NT2/D1 (cell line): ENCODE data around the gene SFXN5.

Experiments
- SUZ12 ChIP-seq: IDR thresholded peaks from 2 replicates; pipeline ENCODE4 v1.6.1; 2011; ENCODE audit not compliant: insufficient read length, insufficient read depth; ENCODE audit errors: extremely low read depth
- YY1 ChIP-seq: IDR thresholded peaks from 2 replicates; pipeline ENCODE4 v1.6.1; 2011; ENCODE audit not compliant: insufficient read length, insufficient read depth
- ZNF274 ChIP-seq: IDR thresholded peaks from 2 replicates; pipeline ENCODE4 v1.6.1; 2011; ENCODE audit warnings: mild to moderate bottlenecking, low read depth, low read length

DNA sequence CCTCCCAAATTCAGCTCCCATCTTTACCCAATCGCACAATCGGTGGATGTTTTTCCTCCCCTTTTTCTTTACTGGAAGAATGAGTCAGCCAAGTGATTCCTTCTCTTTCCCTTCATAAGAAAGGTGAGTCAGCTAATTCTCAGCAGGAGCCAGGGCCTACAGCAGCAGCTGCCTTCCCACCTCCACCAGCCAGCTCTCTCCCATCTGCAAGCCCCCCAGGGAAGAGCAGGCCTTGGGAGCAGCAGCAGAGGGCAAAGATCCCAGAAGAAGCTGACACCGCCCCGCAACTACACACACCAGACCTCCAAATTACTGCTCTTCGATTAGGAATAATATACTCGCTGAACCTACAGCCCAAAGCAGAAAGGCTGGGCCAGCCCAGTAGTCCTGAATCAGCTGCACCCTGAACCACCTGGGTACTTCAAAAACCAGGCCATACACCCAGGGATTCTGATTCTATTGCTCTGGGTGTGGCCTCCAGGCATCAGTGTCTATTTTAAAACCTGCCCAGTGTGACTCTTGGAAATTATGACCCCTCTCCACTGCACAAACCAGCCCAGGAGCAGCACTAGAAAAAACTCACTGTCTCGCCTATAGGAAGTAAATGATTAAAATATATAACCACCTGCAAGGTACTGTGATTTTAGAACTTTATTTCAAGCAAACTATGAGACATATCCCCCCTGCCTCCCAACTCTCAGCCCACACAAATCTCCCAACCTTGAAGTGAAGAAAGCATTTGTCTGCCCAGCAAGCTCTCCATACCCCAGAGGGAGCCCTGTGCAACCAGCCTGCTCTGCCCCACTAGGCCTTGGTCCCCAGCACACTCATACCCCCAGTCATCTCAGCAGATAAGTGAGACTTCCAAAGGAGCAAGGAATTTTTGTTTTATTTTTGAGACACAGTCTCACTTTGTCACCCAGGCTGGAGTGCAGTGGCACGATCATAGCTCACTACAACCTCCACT, 7.3 kb downstream of the SFXN5 start:
- no peak for TF ChIP-seq ZNF274
- no peak for TF ChIP-seq YY1
- TF ChIP-seq SUZ12: no peak
